OCI-LY1 (cell line): Measurements from ENCODE around the gene PTPRG.

Source experiments
- H2AFZ ChIP-seq: fragments of 200-600 bp; sonication (generic), shearing (Covaris generic); 2 replicates; pipeline ENCODE4 v1.6.0; 2014; ENCODE audit warnings: antibody characterized with exemption, mild to moderate bottlenecking, low read length
- H3F3A ChIP-seq: fragments of 200-600 bp; sonication (generic), shearing (Covaris generic); 2 replicates; pipeline ENCODE4 v1.6.0; 2014; ENCODE audit warnings: mild to moderate bottlenecking, antibody characterized with exemption, low read length, moderate library complexity; ENCODE audit not compliant: insufficient read depth
- H3K27ac ChIP-seq: fragments of 200-600 bp; sonication (generic); 2 replicates; pipeline ENCODE4 v1.5.1; 2014; ENCODE audit warnings: low read length, mixed run types, mild to moderate bottlenecking, low read depth; ENCODE audit not compliant: poor library complexity, severe bottlenecking
- H3K27me3 ChIP-seq: fragments of 200-600 bp; sonication (generic); 2 replicates; pipeline ENCODE4 v1.6.0; 2014; ENCODE audit warnings: antibody characterized with exemption, mild to moderate bottlenecking, low read length, moderate library complexity; ENCODE audit not compliant: insufficient read depth
- H3K36me3 ChIP-seq: fragments of 200-600 bp; sonication (generic); 2 replicates; pipeline ENCODE4 v1.6.1; 2014; ENCODE audit warnings: mild to moderate bottlenecking, antibody characterized with exemption, low read length, moderate library complexity, mixed read lengths; ENCODE audit not compliant: insufficient read depth
- H3K4me1 ChIP-seq: fragments of 200-600 bp; sonication (generic); 2 replicates; pipeline ENCODE4 v1.5.1; 2014; ENCODE audit warnings: mild to moderate bottlenecking, low read length, moderate library complexity; ENCODE audit not compliant: insufficient read depth, severe bottlenecking
- H3K4me2 ChIP-seq: fragments of 200-600 bp; sonication (generic), shearing (Covaris generic); 2 replicates; pipeline ENCODE4 v1.6.1; 2014; ENCODE audit warnings: low read length
- H3K4me3 ChIP-seq: fragments of 200-600 bp; sonication (generic); 2 replicates; pipeline ENCODE4 v1.5.1; 2014; ENCODE audit warnings: low read length, low read depth, mild to moderate bottlenecking, mixed read lengths; ENCODE audit not compliant: poor library complexity, severe bottlenecking
- H3K79me2 ChIP-seq: fragments of 200-600 bp; shearing (Covaris generic); 2 replicates; pipeline ENCODE4 v1.6.1; 2016; ENCODE audit warnings: mixed run types, low read length, mixed read lengths; ENCODE audit not compliant: insufficient read depth
- H3K9ac ChIP-seq: fragments of 200-600 bp; sonication (generic), shearing (Covaris generic); 2 replicates; pipeline ENCODE4 v1.6.1; 2014; ENCODE audit warnings: mild to moderate bottlenecking, low read length, mixed read lengths
- H3K9me2 ChIP-seq: fragments of 200-600 bp; sonication (generic), shearing (Covaris generic); 2 replicates; pipeline ENCODE4 v1.6.1; 2014; ENCODE audit warnings: low read depth, mild to moderate bottlenecking, low read length, mixed read lengths
- H3K9me3 ChIP-seq: fragments of 200-600 bp; shearing (Covaris generic); 2 replicates; pipeline ENCODE4 v1.6.1; 2014; ENCODE audit warnings: low read length, mixed read lengths
- H4K20me1 ChIP-seq: fragments of 200-600 bp; sonication (generic), shearing (Covaris generic); 2 replicates; pipeline ENCODE4 v1.6.0; 2016; ENCODE audit warnings: mild to moderate bottlenecking, low read length; ENCODE audit not compliant: insufficient read depth
- CTCF ChIP-seq: fragments of 200-600 bp; sonication (generic), shearing (Covaris generic); IDR thresholded peaks from 2 replicates; pipeline ENCODE4 v1.5.1; 2017; ENCODE audit warnings: mild to moderate bottlenecking, antibody characterized with exemption, low read length, moderate library complexity, mixed read lengths
- EZH2 ChIP-seq: fragments of 200-600 bp; sonication (generic), shearing (Covaris generic); IDR thresholded peaks from 2 replicates; pipeline ENCODE4 v1.8.0; 2017; ENCODE audit warnings: borderline replicate concordance, mixed run types, mild to moderate bottlenecking, antibody characterized with exemption, low read length, moderate library complexity, mixed read lengths

The PTPRG gene

DNA sequence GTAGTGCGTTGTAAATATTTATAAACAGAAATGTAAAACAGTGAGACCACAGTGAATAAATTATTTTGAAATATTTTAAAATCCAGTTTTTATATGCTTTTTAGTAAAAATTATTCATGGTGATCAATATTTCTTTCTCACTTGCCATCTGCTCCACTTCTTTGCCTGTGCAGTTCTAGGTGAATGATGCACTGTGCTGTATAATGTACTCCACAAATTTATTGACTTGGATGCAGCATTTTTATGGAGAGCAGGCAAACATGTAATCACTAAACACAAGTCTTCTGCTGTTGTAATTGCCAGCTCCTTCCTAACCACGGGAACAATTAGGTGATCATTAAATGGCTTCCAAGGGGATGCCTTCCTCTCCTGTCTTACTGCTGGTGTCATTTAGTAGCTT is 395.9 kb downstream of the PTPRG start:
- Histone ChIP-seq H3K27ac (no peak overlapping the region), H2AFZ (no peak overlapping the region), H3F3A (no peaks in the 10 kb centered on the region), H3K36me3 (no peaks in the 10 kb centered on the region), H3K9me2 (no peaks in the 10 kb centered on the region), H3K4me1 (no peaks in the 10 kb centered on the region), H3K9me3 (no peaks in the 10 kb centered on the region), H3K4me2 (no peak overlapping the region), H3K79me2 (no peaks in the 10 kb centered on the region), H4K20me1 (no peaks in the 10 kb centered on the region), H3K9ac (no peak overlapping the region), H3K27me3 (no peaks in the 10 kb centered on the region), H3K4me3 (no peak overlapping the region)
- no peak for TF ChIP-seq CTCF

DNA sequence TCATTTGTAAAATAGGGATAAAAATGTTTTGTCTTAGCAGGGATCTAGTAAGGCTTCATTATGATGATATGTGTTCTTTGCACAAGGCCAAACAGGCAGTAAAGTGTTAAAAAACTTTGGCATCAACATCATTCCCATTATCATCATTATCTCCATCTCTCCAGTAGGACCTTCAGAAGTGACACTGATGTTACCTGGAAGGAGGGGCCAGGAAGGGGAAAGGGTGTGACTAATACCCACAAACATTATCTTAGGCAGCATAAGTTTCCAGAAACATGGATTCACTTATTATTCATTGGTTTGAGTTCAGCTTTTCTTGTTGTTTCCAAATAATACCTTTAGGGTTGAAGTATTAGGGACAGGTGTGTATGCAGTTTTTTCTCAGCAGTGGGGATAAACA is 399.6 kb downstream of the PTPRG start:
- no peaks in the 10 kb centered on the region for H3K27me3 ChIP-seq
- H3K9me3 ChIP-seq = no peaks in the 10 kb centered on the region
- no peak overlapping the region for H3K9ac ChIP-seq
- no peaks in the 10 kb centered on the region for H3K4me1 ChIP-seq
- no peak overlapping the region for H3K27ac ChIP-seq
- no peak overlapping the region for H2AFZ ChIP-seq
- no peak for TF ChIP-seq CTCF
- H4K20me1 ChIP-seq = no peaks in the 10 kb centered on the region
- H3F3A ChIP-seq = no peaks in the 10 kb centered on the region
- no peaks in the 10 kb centered on the region for H3K9me2 ChIP-seq
- H3K36me3 ChIP-seq = no peaks in the 10 kb centered on the region
- no peaks in the 10 kb centered on the region for H3K79me2 ChIP-seq
- no peak overlapping the region for H3K4me2 ChIP-seq
- H3K4me3 ChIP-seq = no peak overlapping the region

DNA sequence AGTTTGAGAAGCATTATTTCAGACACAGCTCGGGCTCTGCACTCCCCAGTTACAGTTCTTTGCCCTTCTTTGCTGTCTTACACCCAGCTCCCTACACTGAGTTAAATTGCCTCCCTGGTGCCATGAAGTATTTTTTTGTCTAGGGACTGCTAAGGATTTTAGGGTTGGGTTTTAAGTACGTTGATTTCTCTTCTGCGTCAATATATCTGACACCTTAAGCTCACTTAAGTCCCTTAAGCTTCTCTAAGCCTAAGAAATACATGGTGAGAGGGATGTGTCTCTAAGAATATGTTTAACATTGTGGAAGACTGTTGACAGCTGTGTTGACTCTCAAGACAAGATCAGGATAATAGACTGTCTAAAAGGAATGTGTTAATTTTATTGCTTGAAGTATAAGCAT is 400.5 kb downstream of the PTPRG start:
- H3K36me3 ChIP-seq = no peaks in the 10 kb centered on the region
- H3K79me2 ChIP-seq = no peaks in the 10 kb centered on the region
- H3K27me3 ChIP-seq = no peaks in the 10 kb centered on the region
- H3K4me3 ChIP-seq = no peak overlapping the region
- TF ChIP-seq EZH2 (no peak), CTCF (no peak)
- H3K27ac ChIP-seq = no peak overlapping the region
- no peaks in the 10 kb centered on the region for H3K4me1 ChIP-seq
- H3F3A ChIP-seq = no peaks in the 10 kb centered on the region
- no peaks in the 10 kb centered on the region for H4K20me1 ChIP-seq
- no peak overlapping the region for H3K4me2 ChIP-seq
- no peaks in the 10 kb centered on the region for H3K9me3 ChIP-seq
- H3K9ac ChIP-seq = no peak overlapping the region
- no peaks in the 10 kb centered on the region for H3K9me2 ChIP-seq
- H2AFZ ChIP-seq = no peak overlapping the region
